ENCODE measurements around the gene PSME3. TPM values are rescaled to one million over a fixed set of nuclear protein-coding genes. Genes with fewer than 3 reads are reported as not detected.
A peak's percentile ranks its signal among the peaks of the same experiment; 100 is the strongest.
"Not testable (repeated sequence)": the region's sequence is repeated elsewhere in the genome, so short reads cannot be mapped to it uniquely, and the experiment has no call there.

The PSME3 gene
- total RNA-seq, 6 experiments from 2014 or later, result 33.6 to 72.1 (median 42.8) TPM

- ATAC-seq (no peak), DNase-seq (no peak)
- WGBS (ENCODE audit: insufficient coverage, low coverage, low lambda C conversion rate, missing lambda C conversion rate), result 65% methylated on average over 4 of the region's 4 CpGs
- intact Hi-C loops (cut with DNase I), result no loop called here
- Histone ChIP-seq H3K36me3 (peaks cover 0 to 16% (median 4%) of the 10 kb centered on the region in 4 donors), H3K4me3 (peak overlapping the region in 1 of 3 donors; percentile 72), H3K4me1 (peaks cover 0 to 30% (median 9%) of the 10 kb centered on the region in 4 donors), H3K27me3 (no peaks in the 10 kb centered on the region), H3K9me3 (no peaks in the 10 kb centered on the region), H3K27ac (no peak overlapping the region)
- TF ChIP-seq CTCF (IDR thresholded peaks at IDR 0.05) (no peak), POLR2A (IDR thresholded peaks at IDR 0.05) (no peak)
Measured at GRCh38 chr17:42871647-42872046, 38.5 kb downstream of the PSME3 start.

GRCh38 chr17:42872251-42872965 lies 39.2 kb downstream of the PSME3 start:
- Histone ChIP-seq H3K4me1 (peaks cover 0 to 36% (median 9%) of the 10 kb centered on the region in 4 donors), H3K27ac (no peak overlapping the region), H3K9me3 (no peaks in the 10 kb centered on the region), H3K27me3 (no peaks in the 10 kb centered on the region), H3K4me3 (no peak overlapping the region), H3K36me3 (peaks cover 0 to 16% (median 4%) of the 10 kb centered on the region in 4 donors)
- DNase-seq (peak in 1 of 3 donors; percentile 55), ATAC-seq (peak in 3 of 4 donors; percentile 8 to 16 (median 8))
- intact Hi-C loops (cut with DNase I), result no loop called here
- 92% methylated on average over 4 of the region's 13 CpGs for WGBS (ENCODE audit: insufficient coverage, low coverage, low lambda C conversion rate, missing lambda C conversion rate)
- TF ChIP-seq CTCF (IDR thresholded peaks at IDR 0.05), result no peak
- no peak for TF ChIP-seq POLR2A (IDR thresholded peaks at IDR 0.05)

- Histone ChIP-seq H3K4me1 (peaks cover 0 to 45% (median 12%) of the 10 kb centered on the region in 4 donors), H3K27ac (no peak overlapping the region), H3K27me3 (no peaks in the 10 kb centered on the region), H3K4me3 (no peak overlapping the region), H3K9me3 (no peaks in the 10 kb centered on the region), H3K36me3 (peaks cover 0 to 16% (median 4%) of the 10 kb centered on the region in 4 donors)
- ATAC-seq, result no peak
- DNase-seq, result no peak
- intact Hi-C loops (cut with DNase I), result no loop called here
- TF ChIP-seq CTCF (IDR thresholded peaks at IDR 0.05), result no peak
- no peak for TF ChIP-seq POLR2A (IDR thresholded peaks at IDR 0.05)
- WGBS (ENCODE audit: insufficient coverage, low coverage, low lambda C conversion rate, missing lambda C conversion rate), result 56% methylated on average over 2 of the region's 6 CpGs
Measured at GRCh38 chr17:42873315-42873714, 40.1 kb downstream of the PSME3 start.

- WGBS (ENCODE audit: insufficient coverage, low coverage, low lambda C conversion rate, missing lambda C conversion rate), result 66% methylated on average over 2 of the region's 12 CpGs
Measured at GRCh38 chr17:42873932-42874695, 40.9 kb downstream of the PSME3 start.

GRCh38 chr17:42877037-42877436 lies 43.8 kb downstream of the PSME3 start:
- no peaks in the 10 kb centered on the region for H3K27me3 ChIP-seq
- intact Hi-C loops (cut with DNase I), result no loop called here
- no peak overlapping the region for H3K4me3 ChIP-seq
- DNase-seq (no peak), ATAC-seq (no peak)
- H3K9me3 ChIP-seq, result no peaks in the 10 kb centered on the region
- 75% methylated on average over 4 of the region's 10 CpGs for WGBS (ENCODE audit: insufficient coverage, low coverage, low lambda C conversion rate, missing lambda C conversion rate)
- H3K27ac ChIP-seq, result no peak overlapping the region
- H3K36me3 ChIP-seq, result peaks cover 0 to 12% (median 4%) of the 10 kb centered on the region in 4 donors
- peaks cover 0 to 32% (median 6%) of the 10 kb centered on the region in 4 donors for H3K4me1 ChIP-seq
- no peak for TF ChIP-seq POLR2A (IDR thresholded peaks at IDR 0.05)
- TF ChIP-seq CTCF (IDR thresholded peaks at IDR 0.05), result no peak

More at GRCh38 chr17:42873932-42874695, 40.9 kb downstream of the PSME3 start:
- DNase-seq; intact Hi-C loops (cut with DNase I); H3K4me3 ChIP-seq; ATAC-seq; H3K27ac ChIP-seq; H3K9me3 ChIP-seq; H3K27me3 ChIP-seq: not testable (repeated sequence)
- Histone ChIP-seq H3K36me3 (peaks cover 0 to 16% (median 4%) of the 10 kb centered on the region in 4 donors), H3K4me1 (peaks cover 0 to 49% (median 15%) of the 10 kb centered on the region in 4 donors)

Measured in right lobe of liver (tissue), 6 donors.